Measurements from ENCODE around the gene MEDAG. TPM values are rescaled to one million over a fixed set of nuclear protein-coding genes. Genes with fewer than 3 reads are reported as not detected.

MEDAG gene
- 2.8 to 21.0 TPM (median 19.0 TPM) in 3 replicates for total RNA-seq
- long read RNA-seq, transcript MEDAG-201 (5 exons, 2,374 nt): major isoform, 26 of 28 reads
- long read RNA-seq, partial matches to known transcripts: 0 of 28 reads
- long read RNA-seq, other reads (novel, unspliced or antisense): 2 of 28 reads

DNA sequence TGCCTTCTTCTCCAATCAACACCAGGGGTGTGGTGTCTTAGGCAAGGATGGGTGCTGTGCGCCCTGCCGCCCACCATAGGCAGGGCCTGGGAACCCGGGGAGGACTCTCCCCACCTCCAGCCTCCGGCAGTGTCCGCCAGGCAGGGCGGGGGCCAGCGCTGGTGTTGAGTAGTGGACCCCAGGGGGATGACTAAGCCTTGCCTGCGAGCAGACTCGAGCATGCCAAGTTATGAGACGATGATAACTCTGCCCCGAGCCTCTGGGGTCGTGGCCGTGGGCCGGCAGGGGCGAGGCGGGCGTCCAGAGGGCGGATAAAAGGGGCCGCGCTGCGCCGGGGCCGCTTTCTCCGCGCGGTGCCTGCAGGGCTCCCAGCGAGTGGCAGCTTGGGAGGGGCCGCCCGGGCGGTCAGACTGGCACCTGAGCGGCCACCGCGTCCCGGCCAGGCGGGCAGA, at the start of gene MEDAG:
MEDAG (plus strand) TSS at position 340 of the 452 bp plus-strand sequence. CDS start 245 bp downstream, outside the sequence.
- no peaks in the 10 kb centered on the region for H3K36me3 Mint-ChIP-seq (ENCODE audit: low read depth)
- H3K4me3 Mint-ChIP-seq (ENCODE audit: unreplicated experiment): peak within 1 kb of the TSS; percentile 68
- no peaks in the 10 kb centered on the region for H3K27me3 Mint-ChIP-seq (ENCODE audit: low read depth)
- H3K4me1 Mint-ChIP-seq (ENCODE audit: low read depth): peaks cover 38% of the 10 kb centered on the region
- DNase-seq (ENCODE audit: low spot score): no peak
- H3K9me3 Mint-ChIP-seq (ENCODE audit: low read depth): no peaks in the 10 kb centered on the region
- TF ChIP-seq CTCF (IDR thresholded peaks at IDR 0.05): peak; percentile 4
- H3K27ac Mint-ChIP-seq (ENCODE audit: unreplicated experiment): peak within 1 kb of the TSS; percentile 91

GRCh38 chr13:30857018-30857417, 49.1 kb upstream of the MEDAG start:
- no peak for DNase-seq (ENCODE audit: low spot score)
- Mint-ChIP-seq H3K4me3 (ENCODE audit: unreplicated experiment) (no peak overlapping the region), H3K27ac (ENCODE audit: unreplicated experiment) (no peak overlapping the region), H3K4me1 (ENCODE audit: low read depth) (peaks cover 34% of the 10 kb centered on the region), H3K9me3 (ENCODE audit: low read depth) (peaks cover 8% of the 10 kb centered on the region), H3K27me3 (ENCODE audit: low read depth) (no peaks in the 10 kb centered on the region), H3K36me3 (ENCODE audit: low read depth) (no peaks in the 10 kb centered on the region)
- peak; percentile 35 for TF ChIP-seq CTCF (IDR thresholded peaks at IDR 0.05)

- no peaks in the 10 kb centered on the region for H3K36me3 Mint-ChIP-seq (ENCODE audit: low read depth)
- TF ChIP-seq CTCF (IDR thresholded peaks at IDR 0.05): no peak
- no peaks in the 10 kb centered on the region for H3K27me3 Mint-ChIP-seq (ENCODE audit: low read depth)
- peaks cover 8% of the 10 kb centered on the region for H3K9me3 Mint-ChIP-seq (ENCODE audit: low read depth)
- no peak overlapping the region for H3K27ac Mint-ChIP-seq (ENCODE audit: unreplicated experiment)
- peaks cover 40% of the 10 kb centered on the region for H3K4me1 Mint-ChIP-seq (ENCODE audit: low read depth)
- no peak for DNase-seq (ENCODE audit: low spot score)
- no peak overlapping the region for H3K4me3 Mint-ChIP-seq (ENCODE audit: unreplicated experiment)
These were observed 48.4 kb upstream of the MEDAG start for GRCh38 chr13:30857636-30858035.

DNA sequence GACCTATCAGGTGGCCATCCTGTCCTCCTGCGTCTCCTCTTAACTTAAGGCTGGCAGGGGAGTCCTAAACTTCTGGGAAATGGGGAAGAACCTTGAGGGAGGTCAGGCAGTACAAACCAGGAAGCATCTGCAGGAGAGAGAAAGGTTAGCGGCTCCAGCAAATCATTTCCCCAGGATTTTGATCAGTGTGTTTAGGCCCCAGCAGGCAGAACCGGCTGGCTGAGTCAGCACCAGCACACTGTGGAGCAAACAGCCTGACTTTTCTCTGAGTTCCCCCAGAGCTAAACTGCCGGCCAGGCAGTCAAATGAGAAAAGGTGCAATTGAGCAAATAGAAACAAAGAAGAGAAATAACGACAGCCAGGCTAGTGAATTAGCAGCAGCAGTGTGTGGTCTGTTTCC, 46.7 kb upstream of the MEDAG start:
- no peak for DNase-seq (ENCODE audit: low spot score)
- no peak overlapping the region for H3K4me3 Mint-ChIP-seq (ENCODE audit: unreplicated experiment)
- no peaks in the 10 kb centered on the region for H3K27me3 Mint-ChIP-seq (ENCODE audit: low read depth)
- no peak for TF ChIP-seq CTCF (IDR thresholded peaks at IDR 0.05)
- H3K4me1 Mint-ChIP-seq (ENCODE audit: low read depth): peaks cover 47% of the 10 kb centered on the region
- peaks cover 8% of the 10 kb centered on the region for H3K9me3 Mint-ChIP-seq (ENCODE audit: low read depth)
- H3K36me3 Mint-ChIP-seq (ENCODE audit: low read depth): no peaks in the 10 kb centered on the region
- H3K27ac Mint-ChIP-seq (ENCODE audit: unreplicated experiment): no peak overlapping the region

- peaks cover 63% of the 10 kb centered on the region for H3K4me1 Mint-ChIP-seq (ENCODE audit: low read depth)
- TF ChIP-seq CTCF (IDR thresholded peaks at IDR 0.05): no peak
- H3K36me3 Mint-ChIP-seq (ENCODE audit: low read depth): no peaks in the 10 kb centered on the region
- H3K4me3 Mint-ChIP-seq (ENCODE audit: unreplicated experiment): no peak overlapping the region
- DNase-seq (ENCODE audit: low spot score): no peak
- peaks cover 8% of the 10 kb centered on the region for H3K9me3 Mint-ChIP-seq (ENCODE audit: low read depth)
- no peak overlapping the region for H3K27ac Mint-ChIP-seq (ENCODE audit: unreplicated experiment)
- no peaks in the 10 kb centered on the region for H3K27me3 Mint-ChIP-seq (ENCODE audit: low read depth)
These were observed 44.9 kb upstream of the MEDAG start for GRCh38 chr13:30861163-30861562.

All from chondrocyte (in vitro differentiated cells).